ENCODE data around the gene NTN5. TPM values are rescaled to one million over a fixed set of nuclear protein-coding genes. Genes with fewer than 3 reads are reported as not detected.

Gene NTN5
- polyA plus RNA-seq, 1 experiment, result 0.10 TPM

DNA sequence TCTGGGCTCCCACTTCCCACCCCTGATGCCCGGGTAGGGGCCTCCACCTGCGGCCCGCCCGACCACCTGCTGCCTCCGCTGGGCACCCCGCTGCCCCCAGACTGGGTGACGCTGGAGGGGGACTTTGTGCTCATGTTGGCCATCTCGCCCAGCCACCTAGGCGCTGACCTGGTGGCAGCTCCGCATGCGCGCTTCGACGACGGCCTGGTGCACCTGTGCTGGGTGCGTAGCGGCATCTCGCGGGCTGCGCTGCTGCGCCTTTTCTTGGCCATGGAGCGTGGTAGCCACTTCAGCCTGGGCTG is 43.6 kb downstream of the NTN5 start:
- no peak for TF ChIP-seq CTCF (IDR thresholded peaks at IDR 0.05; ENCODE audit: low read depth, low read length)
- Histone ChIP-seq H3K27me3 (ENCODE audit: control insufficient read depth, insufficient read depth, low read length) (no peaks in the 10 kb centered on the region), H3K27ac (ENCODE audit: low read depth, low read length) (no peak overlapping the region), H3K4me3 (ENCODE audit: low read depth, low read length) (no peak overlapping the region), H3K9me3 (ENCODE audit: control insufficient read depth, insufficient read depth, low read length) (peaks cover 5% of the 10 kb centered on the region; the same call in 1 of the 2 replicates)
- no peak for DNase-seq (ENCODE audit: low read depth, low spot score)
- CTCF ChIA-PET, result no interaction called here
- POLR2A ChIA-PET, result interaction anchor here (0.9 to 2.2 kb wide), 2 partner anchors 10 to 12 kb away, joined by 3 to 14 read pairs; partner anchors contain the start of genes RPL18 and SPHK2

- no peak for TF ChIP-seq CTCF (IDR thresholded peaks at IDR 0.05; ENCODE audit: low read depth, low read length)
- Histone ChIP-seq H3K9me3 (ENCODE audit: control insufficient read depth, insufficient read depth, low read length) (peaks cover 5% of the 10 kb centered on the region; the same call in 1 of the 2 replicates), H3K27ac (ENCODE audit: low read depth, low read length) (no peak overlapping the region), H3K4me3 (ENCODE audit: low read depth, low read length) (no peak overlapping the region), H3K27me3 (ENCODE audit: control insufficient read depth, insufficient read depth, low read length) (no peaks in the 10 kb centered on the region)
- CTCF ChIA-PET, result no interaction called here
- POLR2A ChIA-PET, result interaction anchor here (1.1 to 2.2 kb wide), 2 partner anchors 9 kb away, joined by 5 to 14 read pairs; partner anchors contain the start of genes RPL18 and SPHK2
- no peak for DNase-seq (ENCODE audit: low read depth, low spot score)
These were observed 44.1 kb downstream of the NTN5 start for GRCh38 chr19:48628486-48629296.

- POLR2A ChIA-PET, result interaction anchor here (1.1 kb wide), 1 partner anchor 9 kb away, joined by 5 read pairs; the partner anchor contains the start of genes RPL18 and SPHK2
- Histone ChIP-seq H3K27me3 (ENCODE audit: control insufficient read depth, insufficient read depth, low read length) (no peaks in the 10 kb centered on the region), H3K4me3 (ENCODE audit: low read depth, low read length) (no peak overlapping the region), H3K9me3 (ENCODE audit: control insufficient read depth, insufficient read depth, low read length) (peaks cover 5% of the 10 kb centered on the region; the same call in 1 of the 2 replicates), H3K27ac (ENCODE audit: low read depth, low read length) (no peak overlapping the region)
- TF ChIP-seq CTCF (IDR thresholded peaks at IDR 0.05; ENCODE audit: low read depth, low read length), result no peak
- no peak for DNase-seq (ENCODE audit: low read depth, low spot score)
- CTCF ChIA-PET, result interaction anchor here (1.0 kb wide), 1 partner anchor 44 kb away, joined by 3 read pairs; no protein-coding TSS in a partner anchor
These were observed 44.9 kb downstream of the NTN5 start for GRCh38 chr19:48627865-48628314.

GRCh38 chr19:48627201-48627864 is 45.5 kb downstream of the NTN5 start:
- Histone ChIP-seq H3K27me3 (ENCODE audit: control insufficient read depth, insufficient read depth, low read length) (no peaks in the 10 kb centered on the region), H3K4me3 (ENCODE audit: low read depth, low read length) (no peak overlapping the region), H3K27ac (ENCODE audit: low read depth, low read length) (no peak overlapping the region), H3K9me3 (ENCODE audit: control insufficient read depth, insufficient read depth, low read length) (peaks cover 5% of the 10 kb centered on the region; the same call in 1 of the 2 replicates)
- POLR2A ChIA-PET, result interaction anchor here (1.1 kb wide), 1 partner anchor 8 kb away, joined by 5 read pairs; the partner anchor contains the start of genes RPL18 and SPHK2
- DNase-seq (ENCODE audit: low read depth, low spot score), result no peak
- CTCF ChIA-PET, result interaction anchor here (0.6 to 1.0 kb wide), 2 partner anchors 44 to 201 kb away, joined by 3 to 4 read pairs; no protein-coding TSS in a partner anchor
- TF ChIP-seq CTCF (IDR thresholded peaks at IDR 0.05; ENCODE audit: low read depth, low read length), result no peak

Measured in AG04450 (cell line).